Loucy (cell line): Measurements from ENCODE around the gene INPP5F.

ENCODE experiments used
- EZH2phosphoT487 ChIP-seq: fragments of 200-600 bp; IDR thresholded peaks from 2 replicates; pipeline ENCODE4 v1.6.1; 2018; ENCODE audit warnings: antibody characterized with exemption, mild to moderate bottlenecking, moderate library complexity, borderline replicate concordance
- TF ChIP-seq, protein P1 (sequence below): fragments of 200-600 bp; sonication (generic); conservative IDR thresholded peaks from 2 replicates; pipeline ENCODE4 v1.5.1; 2014; ENCODE audit warnings: mild to moderate bottlenecking, antibody characterized with exemption, low read length

DNA sequence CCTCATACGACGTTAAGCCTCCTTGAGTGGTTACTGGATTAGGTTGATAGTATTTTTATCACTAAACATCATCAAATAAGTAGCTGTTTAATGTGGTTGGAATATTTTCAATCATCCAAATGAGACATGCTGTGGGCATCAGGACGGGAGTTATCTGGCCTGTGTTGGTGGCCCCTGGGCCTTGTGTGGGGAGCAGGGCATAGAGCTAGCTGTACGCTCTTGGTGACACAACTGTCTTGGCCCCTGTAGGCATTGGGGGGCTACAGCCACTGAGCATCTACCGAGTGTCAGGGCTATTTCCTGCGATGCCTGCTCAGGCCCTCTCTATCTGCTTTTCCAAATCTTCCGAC is 46.4 kb upstream of the INPP5F start:
- TF ChIP-seq, protein P1, sequence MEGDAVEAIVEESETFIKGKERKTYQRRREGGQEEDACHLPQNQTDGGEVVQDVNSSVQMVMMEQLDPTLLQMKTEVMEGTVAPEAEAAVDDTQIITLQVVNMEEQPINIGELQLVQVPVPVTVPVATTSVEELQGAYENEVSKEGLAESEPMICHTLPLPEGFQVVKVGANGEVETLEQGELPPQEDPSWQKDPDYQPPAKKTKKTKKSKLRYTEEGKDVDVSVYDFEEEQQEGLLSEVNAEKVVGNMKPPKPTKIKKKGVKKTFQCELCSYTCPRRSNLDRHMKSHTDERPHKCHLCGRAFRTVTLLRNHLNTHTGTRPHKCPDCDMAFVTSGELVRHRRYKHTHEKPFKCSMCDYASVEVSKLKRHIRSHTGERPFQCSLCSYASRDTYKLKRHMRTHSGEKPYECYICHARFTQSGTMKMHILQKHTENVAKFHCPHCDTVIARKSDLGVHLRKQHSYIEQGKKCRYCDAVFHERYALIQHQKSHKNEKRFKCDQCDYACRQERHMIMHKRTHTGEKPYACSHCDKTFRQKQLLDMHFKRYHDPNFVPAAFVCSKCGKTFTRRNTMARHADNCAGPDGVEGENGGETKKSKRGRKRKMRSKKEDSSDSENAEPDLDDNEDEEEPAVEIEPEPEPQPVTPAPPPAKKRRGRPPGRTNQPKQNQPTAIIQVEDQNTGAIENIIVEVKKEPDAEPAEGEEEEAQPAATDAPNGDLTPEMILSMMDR: no peak
- no peak for TF ChIP-seq EZH2phosphoT487
